NCI-H524 (cell line): ENCODE measurements around the gene IQCM.

Source experiments
- DNase-seq, 2 experiments: peaks; one replicate each; lab custom pipeline; 2025; lab: John Stamatoyannopoulos, UW

Gene IQCM

GRCh38 chr4:149711593-149712365 is 103.9 kb downstream of the IQCM start:
- no peak for DNase-seq

- no peak for DNase-seq
Observed at GRCh38 chr4:149709640-149710039, 106.0 kb downstream of the IQCM start.

GRCh38 chr4:149708513-149709130 is 107.0 kb downstream of the IQCM start:
- no peak for DNase-seq

GRCh38 chr4:149707862-149708261 is 107.8 kb downstream of the IQCM start:
- no peak for DNase-seq

- DNase-seq, result no peak
Observed at GRCh38 chr4:149706942-149707341, 108.7 kb downstream of the IQCM start.

GRCh38 chr4:149702414-149703293 is 113.0 kb downstream of the IQCM start:
- no peak for DNase-seq

- DNase-seq, result no peak
Observed at GRCh38 chr4:149701435-149702156, 114.0 kb downstream of the IQCM start.

GRCh38 chr4:149700272-149700671 is 115.4 kb downstream of the IQCM start:
- DNase-seq, result no peak

- DNase-seq, result no peak
Observed at GRCh38 chr4:149699642-149700041, 116.0 kb downstream of the IQCM start.

- no peak for DNase-seq
Observed at GRCh38 chr4:149690726-149691125, 124.9 kb downstream of the IQCM start.

GRCh38 chr4:149684516-149684915 is 131.1 kb downstream of the IQCM start:
- DNase-seq, result no peak

GRCh38 chr4:149676076-149676475 is 139.6 kb downstream of the IQCM start:
- no peak for DNase-seq

GRCh38 chr4:149645790-149646189 is 169.9 kb downstream of the IQCM start:
- DNase-seq, result peak in 1 of 2 experiments; percentile 2

- DNase-seq, result no peak
Observed at GRCh38 chr4:149638073-149638472, 177.6 kb downstream of the IQCM start.

- DNase-seq, result no peak
Observed at GRCh38 chr4:149634368-149634767, 181.3 kb downstream of the IQCM start.

- DNase-seq, result no peak
Observed at GRCh38 chr4:149631629-149632028, 184.0 kb downstream of the IQCM start.

- no peak for DNase-seq
Observed at GRCh38 chr4:149630064-149630463, 185.6 kb downstream of the IQCM start.

- no peak for DNase-seq
Observed at GRCh38 chr4:149605601-149606378, 209.9 kb downstream of the IQCM start.

GRCh38 chr4:149604827-149605226 is 210.8 kb downstream of the IQCM start:
- DNase-seq, result no peak

GRCh38 chr4:149595500-149595899 is 220.1 kb downstream of the IQCM start:
- no peak for DNase-seq

GRCh38 chr4:149589826-149590225 is 225.8 kb downstream of the IQCM start:
- no peak for DNase-seq
